T-helper 17 cell (primary cell): ENCODE data around the gene FBXL5. TPM values are rescaled to one million over a fixed set of nuclear protein-coding genes. Genes with fewer than 3 reads are reported as not detected.

Source experiments
- ATAC-seq: fragments of 150-1000 bp; cut with Tn5 transposase; 2 replicates; pipeline ENCODE4 v1.10.0; 2021; ENCODE audit warnings: mild to moderate bottlenecking, moderate library complexity
- DNase-seq, 3 donors: peaks; one replicate each; pipeline versions ENCODE4 v3.0.0 to v3.0.0-alpha.2; 2020 to 2021
- H3K9me3 ChIP-seq: one replicate; pipeline ENCODE4 v1.7.0; 2013; ENCODE audit warnings: low read length, mild to moderate bottlenecking; ENCODE audit not compliant: control insufficient read depth, poor library complexity, severe bottlenecking
- H3K27ac Mint-ChIP-seq: one replicate; pipeline ENCODE4 v1.8.0; 2022; ENCODE audit warnings: mild to moderate bottlenecking, moderate library complexity, mixed read lengths
- H3K27me3 Mint-ChIP-seq: one replicate; pipeline ENCODE4 v1.8.0; 2022; ENCODE audit warnings: mixed read lengths
- H3K36me3 Mint-ChIP-seq: one replicate; pipeline ENCODE4 v1.8.0; 2022; ENCODE audit warnings: low read depth, mixed read lengths
- H3K4me1 Mint-ChIP-seq: one replicate; pipeline ENCODE4 v1.8.0; 2022; ENCODE audit warnings: mild to moderate bottlenecking, mixed read lengths
- H3K4me3 Mint-ChIP-seq: one replicate; pipeline ENCODE4 v1.8.0; 2022; ENCODE audit warnings: mild to moderate bottlenecking, moderate library complexity, mixed read lengths
- total RNA-seq, 4 donors: library from RNA in 2 of 4; stranded (reverse) in 2 of 4; gene quantifications; one replicate each; pipeline ENCODE4 v1.2.3 and lab custom pipeline; 2022 to 2026

Gene FBXL5
- total RNA-seq, 2 donors from 2014 or later = 48.7 to 49.9 TPM

DNA sequence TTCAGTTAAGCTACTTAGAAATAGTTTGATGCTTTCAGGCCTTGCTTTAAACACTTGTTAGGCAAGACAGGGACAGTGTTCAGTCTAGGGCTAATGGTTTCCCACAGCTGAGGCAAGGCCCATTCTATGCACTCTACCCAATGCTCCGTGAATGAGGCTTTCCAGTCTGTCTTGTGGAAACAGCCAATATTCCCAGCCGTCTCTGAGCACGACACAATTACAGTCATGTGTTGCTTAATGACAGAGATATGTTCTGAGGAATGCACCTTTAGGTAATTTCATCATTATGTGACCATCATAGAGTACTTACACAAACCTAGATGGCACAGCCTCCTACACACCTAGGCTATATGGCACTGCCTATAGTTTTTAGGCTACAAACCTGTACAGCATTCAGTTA, 16.9 kb upstream of the FBXL5 start:
- Mint-ChIP-seq H3K27ac (no peak overlapping the region), H3K36me3 (no peaks in the 10 kb centered on the region), H3K4me1 (peaks cover 6% of the 10 kb centered on the region), H3K4me3 (no peak overlapping the region), H3K27me3 (no peaks in the 10 kb centered on the region)
- DNase-seq = no peak
- H3K9me3 ChIP-seq = no peaks in the 10 kb centered on the region
- ATAC-seq = no peak

DNA sequence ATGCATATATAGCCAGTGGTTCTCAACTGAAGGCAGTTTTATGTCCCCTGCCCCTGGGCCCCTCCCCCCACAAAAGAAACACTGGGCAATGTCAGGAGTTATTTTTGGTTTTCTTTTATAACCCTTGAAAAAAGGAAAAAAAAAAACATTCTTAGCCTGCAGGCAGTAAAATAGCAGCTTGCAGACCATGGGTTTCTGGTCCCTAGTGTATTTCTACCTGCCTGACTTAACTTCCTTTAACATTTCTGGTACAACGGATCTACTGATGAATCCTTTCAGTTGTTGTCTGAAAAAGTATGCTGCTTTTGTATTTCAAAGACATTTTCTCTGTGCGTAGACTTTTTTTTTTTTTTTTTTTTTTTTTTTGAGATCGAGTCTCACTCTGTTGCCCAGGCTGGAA, 15.4 kb upstream of the FBXL5 start:
- H3K27me3 Mint-ChIP-seq = no peaks in the 10 kb centered on the region

DNA sequence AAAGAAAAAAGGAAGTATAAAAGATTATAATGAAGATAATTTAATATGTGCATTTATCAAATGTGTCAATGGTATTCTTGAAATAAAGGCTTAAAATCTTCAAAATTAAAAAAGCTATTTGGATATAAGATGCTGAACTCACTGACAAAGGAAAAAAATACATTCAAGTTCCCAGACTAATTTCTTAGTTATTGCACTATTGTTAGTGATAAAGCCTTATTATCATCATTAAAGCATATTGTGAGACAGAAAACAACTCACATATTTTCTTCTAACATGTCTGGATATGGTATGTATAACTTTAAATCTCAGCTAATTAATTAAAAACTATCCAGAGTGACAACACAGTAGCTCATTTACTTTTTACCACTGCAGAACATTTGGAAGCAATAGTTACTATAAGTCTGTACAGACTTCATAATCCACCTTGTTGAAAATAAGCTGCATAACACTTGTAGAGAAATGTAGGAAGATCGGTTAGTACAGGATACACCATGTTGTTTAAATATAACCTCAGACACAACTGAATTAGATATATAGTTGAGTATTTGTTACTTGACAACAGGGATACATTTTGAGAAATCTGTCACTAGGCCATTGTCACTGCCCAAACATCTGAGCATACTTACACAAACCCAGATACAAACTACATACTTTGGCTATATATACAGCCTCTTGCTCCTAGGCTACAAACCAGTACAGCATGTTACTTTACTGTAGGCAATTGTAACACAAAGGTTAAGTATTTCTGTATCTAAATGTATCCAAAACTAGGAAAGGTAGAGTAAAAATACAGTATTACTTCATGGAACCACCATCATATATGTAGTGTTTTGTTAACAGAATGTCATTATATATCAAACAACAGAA, 13.6 kb upstream of the FBXL5 start:
- Mint-ChIP-seq H3K36me3 (no peaks in the 10 kb centered on the region), H3K27ac (no peak overlapping the region), H3K4me3 (no peak overlapping the region), H3K27me3 (no peaks in the 10 kb centered on the region), H3K4me1 (peaks cover 6% of the 10 kb centered on the region)
- no peaks in the 10 kb centered on the region for H3K9me3 ChIP-seq
- ATAC-seq (no peak), DNase-seq (no peak)

More for the DNA sequence above, 15.4 kb upstream of the FBXL5 start:
- H3K4me1 Mint-ChIP-seq = peaks cover 6% of the 10 kb centered on the region
- H3K36me3 Mint-ChIP-seq = no peaks in the 10 kb centered on the region
- no peaks in the 10 kb centered on the region for H3K9me3 ChIP-seq
- ATAC-seq (no peak), DNase-seq (no peak)
- no peak overlapping the region for H3K4me3 Mint-ChIP-seq
- H3K27ac Mint-ChIP-seq = no peak overlapping the region

DNA sequence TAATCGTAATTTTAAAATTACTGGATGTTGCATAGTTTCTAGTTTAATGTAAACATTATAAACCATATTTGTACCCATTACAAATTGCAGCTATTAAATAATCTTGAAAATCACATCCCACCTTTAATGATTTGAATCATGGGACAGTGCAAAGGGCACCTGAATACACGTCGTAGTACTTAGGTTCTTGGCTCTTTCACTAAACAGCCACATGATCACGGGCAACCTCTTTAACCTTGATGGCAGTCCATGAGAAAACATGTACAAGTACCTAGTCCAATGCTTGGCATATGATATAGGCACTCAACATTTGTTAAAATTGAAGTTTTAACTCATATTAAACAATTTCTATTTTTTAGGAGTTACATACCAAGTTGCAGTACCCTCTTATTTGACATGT, 11.8 kb upstream of the FBXL5 start:
- H3K9me3 ChIP-seq = no peaks in the 10 kb centered on the region
- no peak for ATAC-seq
- peaks cover 6% of the 10 kb centered on the region for H3K4me1 Mint-ChIP-seq
- no peak overlapping the region for H3K27ac Mint-ChIP-seq
- no peaks in the 10 kb centered on the region for H3K27me3 Mint-ChIP-seq
- no peaks in the 10 kb centered on the region for H3K36me3 Mint-ChIP-seq
- DNase-seq = no peak
- no peak overlapping the region for H3K4me3 Mint-ChIP-seq

DNA sequence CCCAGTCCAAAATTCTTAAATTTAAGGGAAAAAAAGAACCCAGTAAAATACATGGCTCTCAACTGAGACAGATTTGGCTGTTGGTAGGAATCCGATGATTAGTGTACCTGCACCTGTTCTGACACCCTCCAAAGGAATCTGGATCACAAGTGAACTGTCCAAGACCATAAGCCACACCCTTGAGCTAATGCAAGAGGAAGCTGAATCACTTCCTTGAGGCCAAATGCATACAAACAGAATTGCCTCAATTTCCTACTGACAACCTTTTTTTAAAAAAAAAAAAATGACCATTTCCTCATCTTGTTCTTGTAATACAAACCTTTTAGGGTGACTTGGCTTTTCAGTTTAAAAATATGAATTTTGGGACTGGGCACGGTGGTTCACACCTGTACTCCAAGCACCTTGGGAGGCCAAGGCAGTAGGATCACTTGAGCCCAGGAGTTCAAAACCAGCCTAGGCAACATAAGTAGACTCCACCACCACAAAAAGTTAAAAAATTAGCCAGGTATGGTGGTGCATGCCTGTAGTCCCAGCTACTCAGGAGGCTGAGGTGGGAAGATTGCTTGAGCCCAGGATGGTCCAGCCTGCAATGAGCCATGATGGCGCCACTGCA, 10.7 kb upstream of the FBXL5 start:
- no peaks in the 10 kb centered on the region for H3K9me3 ChIP-seq
- Mint-ChIP-seq H3K27ac (no peak overlapping the region), H3K36me3 (no peaks in the 10 kb centered on the region), H3K27me3 (no peaks in the 10 kb centered on the region), H3K4me3 (no peak overlapping the region), H3K4me1 (no peaks in the 10 kb centered on the region)
- ATAC-seq = no peak
- DNase-seq = no peak

DNA sequence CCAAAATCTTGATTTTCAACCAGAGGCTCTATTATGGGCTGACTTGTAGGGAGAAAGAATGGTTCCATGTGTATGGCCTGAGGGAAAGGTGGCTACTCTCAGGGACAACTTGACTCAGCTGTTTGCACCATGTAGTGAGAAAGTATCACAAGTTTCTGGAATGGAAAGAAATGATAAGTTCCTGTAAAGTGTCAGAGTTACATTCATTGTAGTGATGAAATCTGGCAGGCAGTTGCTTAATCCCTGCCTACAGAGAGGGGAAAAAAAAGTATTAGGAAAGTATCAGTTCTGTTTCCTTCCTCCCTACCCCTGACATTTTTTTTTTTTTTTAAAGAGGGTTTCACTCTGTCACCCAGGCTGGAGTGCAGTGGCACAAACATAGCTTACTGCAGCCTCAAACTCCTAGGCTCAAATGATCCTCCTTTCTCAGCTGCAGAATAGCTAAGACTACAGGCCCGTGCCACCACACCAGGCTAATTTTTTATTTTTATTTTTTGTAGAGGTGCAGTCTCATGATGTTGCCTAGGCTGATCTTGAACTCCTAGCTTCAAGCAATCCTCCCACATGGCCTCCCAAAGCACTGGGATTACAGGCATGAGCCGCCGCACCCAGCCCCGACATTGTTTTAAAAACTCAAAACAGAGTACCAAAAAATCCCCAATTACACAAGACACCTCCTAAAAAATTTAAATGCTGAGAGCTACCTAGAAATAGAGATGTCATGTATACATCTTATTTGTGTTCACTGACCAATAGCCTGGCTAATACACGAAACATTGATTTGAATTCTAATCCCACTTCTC, 4.8 kb upstream of the FBXL5 start:
- no peak overlapping the region for H3K4me3 Mint-ChIP-seq
- H3K27ac Mint-ChIP-seq = no peak overlapping the region
- no peaks in the 10 kb centered on the region for H3K9me3 ChIP-seq
- ATAC-seq (no peak), DNase-seq (no peak)
- H3K36me3 Mint-ChIP-seq = peaks cover 2% of the 10 kb centered on the region
- H3K27me3 Mint-ChIP-seq = no peaks in the 10 kb centered on the region
- peaks cover 6% of the 10 kb centered on the region for H3K4me1 Mint-ChIP-seq

DNA sequence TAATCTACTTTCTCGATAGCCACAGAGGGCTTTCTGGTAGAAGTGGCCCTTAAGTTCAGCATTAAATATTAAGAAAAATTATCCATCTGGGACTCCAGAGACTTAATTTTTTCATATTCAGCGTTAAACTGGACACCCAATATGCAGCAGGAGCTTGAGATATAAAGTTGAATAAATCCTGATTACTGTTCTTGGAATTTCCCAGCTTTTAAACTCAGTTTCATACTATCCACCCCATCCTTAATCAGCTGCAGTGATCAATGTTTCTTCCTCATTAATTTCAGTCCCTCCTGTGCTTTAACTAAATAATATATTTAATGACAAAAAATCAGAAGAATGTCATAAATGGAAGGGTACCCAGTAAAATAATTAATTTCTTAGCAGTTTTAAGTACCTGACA, 3.6 kb upstream of the FBXL5 start:
- no peak for ATAC-seq
- H3K4me3 Mint-ChIP-seq = no peak overlapping the region
- no peak overlapping the region for H3K27ac Mint-ChIP-seq
- H3K27me3 Mint-ChIP-seq = no peaks in the 10 kb centered on the region
- H3K36me3 Mint-ChIP-seq = peaks cover 4% of the 10 kb centered on the region
- no peaks in the 10 kb centered on the region for H3K9me3 ChIP-seq
- peaks cover 7% of the 10 kb centered on the region for H3K4me1 Mint-ChIP-seq
- no peak for DNase-seq

DNA sequence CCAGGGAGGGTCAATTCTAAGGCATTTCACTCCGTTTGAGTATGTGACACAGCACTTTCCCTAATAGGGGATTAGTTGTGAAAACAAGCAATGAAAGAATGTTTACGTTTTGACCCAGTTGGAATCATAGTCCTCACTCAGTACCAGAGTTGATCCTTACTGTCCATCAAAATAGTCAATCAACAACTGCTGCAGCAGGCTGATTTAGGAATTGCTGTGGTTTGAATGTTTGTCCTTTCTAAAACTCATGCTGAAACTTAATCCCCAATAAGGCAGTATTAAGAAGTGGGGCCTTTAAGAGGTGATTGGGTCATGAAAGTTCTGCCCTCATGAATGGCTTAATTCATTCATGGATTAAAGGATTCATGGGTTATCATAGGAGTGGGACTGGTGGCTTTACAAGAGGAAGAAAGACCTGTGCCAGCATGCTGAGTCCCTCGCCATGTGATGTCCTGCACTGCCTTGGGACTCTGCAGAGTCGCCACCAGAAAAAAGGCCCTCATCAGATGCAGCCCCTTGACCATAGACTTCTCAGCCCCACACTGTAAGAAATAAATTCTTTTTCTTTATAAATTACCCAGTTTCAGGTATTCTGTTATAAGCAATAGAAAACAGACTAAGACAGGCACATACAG, 3.1 kb upstream of the FBXL5 start:
- Mint-ChIP-seq H3K4me1 (peaks cover 12% of the 10 kb centered on the region), H3K27me3 (no peaks in the 10 kb centered on the region), H3K27ac (no peak overlapping the region), H3K36me3 (peaks cover 4% of the 10 kb centered on the region), H3K4me3 (no peak overlapping the region)
- DNase-seq (no peak), ATAC-seq (no peak)
- no peaks in the 10 kb centered on the region for H3K9me3 ChIP-seq

DNA sequence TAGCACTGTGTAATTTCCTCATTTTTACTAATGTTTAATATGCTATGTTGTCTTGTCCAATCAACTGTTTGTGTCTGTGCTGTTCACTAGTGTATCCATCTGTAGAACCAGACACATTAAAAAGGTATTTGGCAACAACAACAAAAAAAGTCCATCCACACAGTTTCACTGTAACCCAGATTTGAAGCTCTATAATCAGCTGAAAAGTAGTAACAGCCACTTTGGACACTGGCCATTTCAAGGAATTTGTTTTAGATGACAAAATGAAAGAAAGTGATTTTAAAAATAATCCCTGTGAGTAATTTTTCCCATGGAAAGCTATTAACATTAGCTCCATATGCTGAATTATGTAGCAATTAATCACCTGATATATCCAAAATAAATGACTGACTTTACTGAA, 2.2 kb upstream of the FBXL5 start:
- no peak overlapping the region for H3K27ac Mint-ChIP-seq
- H3K4me1 Mint-ChIP-seq = peaks cover 15% of the 10 kb centered on the region
- H3K27me3 Mint-ChIP-seq = no peaks in the 10 kb centered on the region
- H3K36me3 Mint-ChIP-seq = peaks cover 4% of the 10 kb centered on the region
- H3K4me3 Mint-ChIP-seq = no peak overlapping the region
- DNase-seq = no peak
- no peaks in the 10 kb centered on the region for H3K9me3 ChIP-seq
- no peak for ATAC-seq

DNA sequence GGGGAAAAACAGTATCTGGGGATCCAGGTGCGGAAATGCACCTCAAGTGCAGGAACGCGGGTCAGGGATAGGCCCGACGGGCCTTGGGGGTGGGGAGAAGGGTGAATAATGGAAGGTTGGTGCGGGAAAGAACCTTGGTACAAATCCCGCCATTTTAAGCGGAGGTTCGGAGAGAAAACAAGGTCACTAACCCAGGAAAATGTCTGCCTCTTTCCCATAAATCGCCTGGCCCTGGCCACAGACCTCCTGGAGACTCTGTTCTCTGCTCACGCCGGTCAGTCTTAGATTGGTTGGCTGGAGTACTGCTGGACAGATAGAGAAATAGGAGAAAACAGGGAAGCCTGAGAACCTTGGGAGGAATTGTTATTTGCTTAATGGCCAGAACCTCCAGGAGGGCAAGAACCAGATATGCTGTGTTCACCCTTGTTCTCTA, 897 bp upstream of the FBXL5 start:
- Mint-ChIP-seq H3K4me3 (peak overlapping the region; percentile 91), H3K4me1 (peaks cover 22% of the 10 kb centered on the region), H3K27me3 (no peaks in the 10 kb centered on the region), H3K36me3 (peaks cover 4% of the 10 kb centered on the region), H3K27ac (peak overlapping the region; percentile 96)
- no peaks in the 10 kb centered on the region for H3K9me3 ChIP-seq
- no peak for ATAC-seq
- no peak for DNase-seq

DNA sequence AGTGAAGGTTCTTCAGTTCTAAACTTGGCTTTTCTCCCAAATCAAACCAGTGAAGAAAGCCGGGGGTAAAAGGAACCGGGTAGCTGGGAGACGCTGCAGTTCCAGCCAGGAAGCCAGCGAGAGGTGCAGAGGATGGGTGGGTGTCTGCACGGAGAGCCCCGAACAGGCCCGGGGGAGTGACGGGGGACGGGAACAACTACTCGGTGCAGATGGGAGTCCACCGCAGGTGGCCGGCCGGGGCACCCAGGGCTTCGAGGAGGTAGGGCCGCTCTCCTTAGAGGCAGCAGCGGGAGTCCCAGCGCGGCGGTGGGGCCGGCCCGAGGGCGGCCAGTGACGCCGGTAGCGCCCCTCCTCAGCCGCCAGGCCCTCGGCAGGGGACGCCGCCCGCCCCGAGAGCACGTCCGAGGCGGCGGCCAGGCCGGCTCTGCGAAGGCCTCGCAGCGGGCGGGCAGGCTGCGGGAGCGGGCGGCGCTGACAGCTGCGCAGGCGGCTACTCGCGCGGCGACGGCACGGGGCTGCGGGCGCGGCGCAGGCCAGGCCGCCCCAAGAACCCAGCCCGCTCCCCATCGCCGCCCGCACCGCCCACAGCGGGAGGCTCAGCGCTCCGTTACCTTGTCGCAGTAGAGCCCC, 449 bp downstream of the FBXL5 start:
- H3K4me1 Mint-ChIP-seq = peaks cover 32% of the 10 kb centered on the region
- H3K4me3 Mint-ChIP-seq = peak overlapping the region; percentile 99
- H3K27me3 Mint-ChIP-seq = no peaks in the 10 kb centered on the region
- peaks cover 4% of the 10 kb centered on the region for H3K36me3 Mint-ChIP-seq
- ATAC-seq = peak; percentile 66
- no peaks in the 10 kb centered on the region for H3K9me3 ChIP-seq
- peak in 1 of 3 donors; percentile 8 for DNase-seq
- H3K27ac Mint-ChIP-seq = peak overlapping the region; percentile 96

DNA sequence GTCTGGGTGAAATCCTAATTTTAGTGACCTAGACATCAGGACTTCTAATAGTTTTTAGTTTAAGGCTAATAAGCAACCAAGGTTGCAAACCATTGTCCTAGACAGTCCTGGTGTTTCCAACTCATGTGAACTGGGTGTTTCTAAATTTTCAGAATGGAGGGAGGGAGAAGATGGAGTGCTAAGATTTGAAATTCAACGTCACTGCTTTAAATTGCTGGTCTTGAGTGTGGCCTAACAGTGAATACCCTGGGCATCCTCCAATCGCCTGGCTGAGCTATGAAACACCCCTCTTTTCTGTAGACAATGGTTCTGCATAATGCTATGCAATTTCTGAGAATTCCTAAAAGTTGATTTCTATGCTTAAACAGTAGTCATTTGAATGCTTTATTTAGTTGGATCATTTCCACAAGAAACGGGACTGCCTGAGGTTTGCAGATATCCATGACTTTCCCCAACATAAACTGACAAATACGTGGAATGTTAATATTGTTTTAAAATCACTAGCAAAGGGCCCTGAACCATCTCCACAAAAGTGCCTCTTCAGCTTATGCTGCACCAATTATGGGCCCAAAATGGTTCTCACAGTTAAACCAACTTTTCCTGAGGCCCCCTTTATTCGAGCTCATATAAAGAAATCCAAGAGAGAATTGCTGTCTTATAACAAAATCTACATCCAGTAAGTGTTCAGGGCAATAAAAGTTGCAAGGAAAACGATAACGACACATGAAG, 1.1 kb downstream of the FBXL5 start:
- Mint-ChIP-seq H3K27ac (peak overlapping the region; percentile 96), H3K36me3 (peaks cover 4% of the 10 kb centered on the region), H3K27me3 (no peaks in the 10 kb centered on the region), H3K4me3 (peak overlapping the region; percentile 99), H3K4me1 (peaks cover 34% of the 10 kb centered on the region)
- DNase-seq (no peak), ATAC-seq (no peak)
- H3K9me3 ChIP-seq = no peaks in the 10 kb centered on the region
